GM23338 (cell line): Measurements from ENCODE around the gene TEX26.

Experiments
- EZH2 ChIP-seq: fragments of 200-600 bp; sonication (generic); IDR thresholded peaks from one replicate; pipeline ENCODE4 v1.8.0; 2017; ENCODE audit warnings: antibody characterized with exemption, mild to moderate bottlenecking, low read depth; ENCODE audit not compliant: unreplicated experiment
- POLR2AphosphoS5 ChIP-seq: IDR thresholded peaks from 2 replicates; pipeline ENCODE4 v1.6.1; 2016; ENCODE audit warnings: antibody characterized with exemption, low read depth
- TF ChIP-seq, protein P1 (sequence below): IDR thresholded peaks from 2 replicates; pipeline ENCODE4 v1.6.1; 2016; ENCODE audit warnings: antibody characterized with exemption
- TF ChIP-seq, protein P2 (sequence below), 2 experiments: fragments of 200-600 bp in 1 of 2; sonication (generic) in 1 of 2; conservative IDR thresholded peaks; 2 replicates each; pipeline versions ENCODE4 v1.5.1 to v1.6.1; 2016 to 2017; ENCODE audit warnings: antibody characterized with exemption in 2 of 2, low read depth in 2 of 2, mild to moderate bottlenecking in 2 of 2, moderate library complexity in 1 of 2
- TF ChIP-seq, protein P3 (sequence below): IDR thresholded peaks from one replicate; pipeline ENCODE4 v1.6.1; 2018; ENCODE audit warnings: antibody characterized with exemption; ENCODE audit not compliant: unreplicated experiment

DNA sequence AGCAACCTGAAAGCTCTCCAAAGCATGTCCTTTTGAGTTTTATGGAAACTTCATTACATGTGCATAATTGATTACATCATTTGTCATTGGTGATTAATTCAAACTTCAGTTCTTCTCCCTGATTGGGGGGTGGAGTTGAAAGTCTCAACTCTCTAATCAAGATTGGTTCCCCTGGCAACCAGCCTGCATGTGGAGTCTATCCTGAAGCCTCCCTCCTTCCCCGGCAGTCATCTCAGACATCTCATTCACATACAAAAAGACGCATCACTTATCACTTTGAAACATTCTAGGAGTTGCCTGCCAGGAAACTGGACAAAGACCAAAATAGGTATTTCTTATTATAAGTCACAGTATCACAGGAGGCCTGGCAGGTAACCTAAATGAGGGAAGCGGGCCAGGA lies 50.5 kb downstream of the TEX26 start:
- TF ChIP-seq, protein P1, sequence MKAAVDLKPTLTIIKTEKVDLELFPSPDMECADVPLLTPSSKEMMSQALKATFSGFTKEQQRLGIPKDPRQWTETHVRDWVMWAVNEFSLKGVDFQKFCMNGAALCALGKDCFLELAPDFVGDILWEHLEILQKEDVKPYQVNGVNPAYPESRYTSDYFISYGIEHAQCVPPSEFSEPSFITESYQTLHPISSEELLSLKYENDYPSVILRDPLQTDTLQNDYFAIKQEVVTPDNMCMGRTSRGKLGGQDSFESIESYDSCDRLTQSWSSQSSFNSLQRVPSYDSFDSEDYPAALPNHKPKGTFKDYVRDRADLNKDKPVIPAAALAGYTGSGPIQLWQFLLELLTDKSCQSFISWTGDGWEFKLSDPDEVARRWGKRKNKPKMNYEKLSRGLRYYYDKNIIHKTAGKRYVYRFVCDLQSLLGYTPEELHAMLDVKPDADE = no peak
- TF ChIP-seq, protein P2, sequence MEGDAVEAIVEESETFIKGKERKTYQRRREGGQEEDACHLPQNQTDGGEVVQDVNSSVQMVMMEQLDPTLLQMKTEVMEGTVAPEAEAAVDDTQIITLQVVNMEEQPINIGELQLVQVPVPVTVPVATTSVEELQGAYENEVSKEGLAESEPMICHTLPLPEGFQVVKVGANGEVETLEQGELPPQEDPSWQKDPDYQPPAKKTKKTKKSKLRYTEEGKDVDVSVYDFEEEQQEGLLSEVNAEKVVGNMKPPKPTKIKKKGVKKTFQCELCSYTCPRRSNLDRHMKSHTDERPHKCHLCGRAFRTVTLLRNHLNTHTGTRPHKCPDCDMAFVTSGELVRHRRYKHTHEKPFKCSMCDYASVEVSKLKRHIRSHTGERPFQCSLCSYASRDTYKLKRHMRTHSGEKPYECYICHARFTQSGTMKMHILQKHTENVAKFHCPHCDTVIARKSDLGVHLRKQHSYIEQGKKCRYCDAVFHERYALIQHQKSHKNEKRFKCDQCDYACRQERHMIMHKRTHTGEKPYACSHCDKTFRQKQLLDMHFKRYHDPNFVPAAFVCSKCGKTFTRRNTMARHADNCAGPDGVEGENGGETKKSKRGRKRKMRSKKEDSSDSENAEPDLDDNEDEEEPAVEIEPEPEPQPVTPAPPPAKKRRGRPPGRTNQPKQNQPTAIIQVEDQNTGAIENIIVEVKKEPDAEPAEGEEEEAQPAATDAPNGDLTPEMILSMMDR (conservative IDR thresholded peaks at IDR 0.05; ENCODE audit: low read depth in 2 of 2) = no peak
- TF ChIP-seq EZH2 = no peak
- no peak for TF ChIP-seq POLR2AphosphoS5
- TF ChIP-seq, protein P3, sequence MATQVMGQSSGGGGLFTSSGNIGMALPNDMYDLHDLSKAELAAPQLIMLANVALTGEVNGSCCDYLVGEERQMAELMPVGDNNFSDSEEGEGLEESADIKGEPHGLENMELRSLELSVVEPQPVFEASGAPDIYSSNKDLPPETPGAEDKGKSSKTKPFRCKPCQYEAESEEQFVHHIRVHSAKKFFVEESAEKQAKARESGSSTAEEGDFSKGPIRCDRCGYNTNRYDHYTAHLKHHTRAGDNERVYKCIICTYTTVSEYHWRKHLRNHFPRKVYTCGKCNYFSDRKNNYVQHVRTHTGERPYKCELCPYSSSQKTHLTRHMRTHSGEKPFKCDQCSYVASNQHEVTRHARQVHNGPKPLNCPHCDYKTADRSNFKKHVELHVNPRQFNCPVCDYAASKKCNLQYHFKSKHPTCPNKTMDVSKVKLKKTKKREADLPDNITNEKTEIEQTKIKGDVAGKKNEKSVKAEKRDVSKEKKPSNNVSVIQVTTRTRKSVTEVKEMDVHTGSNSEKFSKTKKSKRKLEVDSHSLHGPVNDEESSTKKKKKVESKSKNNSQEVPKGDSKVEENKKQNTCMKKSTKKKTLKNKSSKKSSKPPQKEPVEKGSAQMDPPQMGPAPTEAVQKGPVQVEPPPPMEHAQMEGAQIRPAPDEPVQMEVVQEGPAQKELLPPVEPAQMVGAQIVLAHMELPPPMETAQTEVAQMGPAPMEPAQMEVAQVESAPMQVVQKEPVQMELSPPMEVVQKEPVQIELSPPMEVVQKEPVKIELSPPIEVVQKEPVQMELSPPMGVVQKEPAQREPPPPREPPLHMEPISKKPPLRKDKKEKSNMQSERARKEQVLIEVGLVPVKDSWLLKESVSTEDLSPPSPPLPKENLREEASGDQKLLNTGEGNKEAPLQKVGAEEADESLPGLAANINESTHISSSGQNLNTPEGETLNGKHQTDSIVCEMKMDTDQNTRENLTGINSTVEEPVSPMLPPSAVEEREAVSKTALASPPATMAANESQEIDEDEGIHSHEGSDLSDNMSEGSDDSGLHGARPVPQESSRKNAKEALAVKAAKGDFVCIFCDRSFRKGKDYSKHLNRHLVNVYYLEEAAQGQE = no peak
